K562 (cell line): ENCODE results near the gene AMBRA1. TPM values are rescaled to one million over a fixed set of nuclear protein-coding genes. Genes with fewer than 3 reads are reported as not detected.

Source experiments
- ATAC-seq: fragments of 200-7000 bp; cut with Tn5 transposase; 3 replicates; pipeline ENCODE4 v1.9.1; 2020; ENCODE audit warnings: moderate library complexity
- BruUV-seq: library from RNA; stranded (reverse); fragments of 400-500 nt; replicated peaks from 2 replicates; lab custom pipeline; 2021; lab: Mats Ljungman, UMichigan
- CTCF ChIA-PET: fragments of 300-600 bp; formaldehyde crosslinking; extraction: SDS; loops from one replicate; lab custom pipeline; 2021; ENCODE audit warnings: low intra/inter-chr PET ratio; lab: Yijun Ruan, JAX
- POLR2A ChIA-PET: fragments of 300-600, 350-650 bp; sonication (Branson Sonifier 250); formaldehyde crosslinking; extraction: SDS; loops from one replicate; lab custom pipeline; 2021; ENCODE audit warnings: antibody characterized with exemption, inconsistent platforms; lab: Yijun Ruan, JAX
- DNase-seq, 4 experiments: peaks; one replicate each; pipeline versions ENCODE4 v3.0.0 to v3.0.0-alpha.2; 2011 to 2018; ENCODE audit warnings: low spot score in 3 of 4, mixed read lengths in 3 of 4; ENCODE audit errors: extremely low read depth in 1 of 4
- FAIRE-seq: peaks from 2 replicates; lab custom pipeline; 2011; peaks lifted over from hg19 to GRCh38; lab: Jason Lieb, UNC
- H2AFZ ChIP-seq: 2 replicates; pipeline ENCODE4 v1.6.0; 2011; ENCODE audit warnings: low read depth, low read length, control low read depth, inconsistent platforms
- H3K27ac ChIP-seq: fragments of 200-600 bp; 3 replicates; pipeline ENCODE4 v1.8.0; 2011; ENCODE audit warnings: low read depth, mild to moderate bottlenecking, control low read depth, inconsistent platforms, low read length, moderate library complexity, mixed read lengths; ENCODE audit errors: extremely low read depth
- H3K27me3 ChIP-seq, 2 experiments: fragments of 300-600 bp in 1 of 2; 2 replicates in 1 of 2; 3 replicates in 1 of 2; pipeline versions ENCODE4 v1.6.0 to v1.8.0; 2011; ENCODE audit warnings: inconsistent platforms in 2 of 2, low read length in 2 of 2, mild to moderate bottlenecking in 1 of 2, mixed read lengths in 1 of 2, moderate library complexity in 1 of 2; ENCODE audit not compliant: control insufficient read depth in 2 of 2, insufficient read depth in 2 of 2
- H3K36me3 ChIP-seq: fragments of 300-600 bp; 3 replicates; pipeline ENCODE4 v1.8.0; 2011; ENCODE audit warnings: mild to moderate bottlenecking, low read length, inconsistent platforms; ENCODE audit not compliant: control insufficient read depth, insufficient read depth
- H3K4me1 ChIP-seq, 2 experiments: fragments of 200-600 bp in 1 of 2; replicated peaks in 1 of 2; 2 replicates in 1 of 2; 3 replicates in 1 of 2; pipeline versions ENCODE4 v1.5.1 to v1.8.0; 2011; ENCODE audit warnings: inconsistent platforms in 2 of 2, low read length in 2 of 2, mild to moderate bottlenecking in 1 of 2, mixed read lengths in 1 of 2, moderate library complexity in 1 of 2; ENCODE audit not compliant: control insufficient read depth in 2 of 2, insufficient read depth in 2 of 2
- H3K4me2 ChIP-seq: 2 replicates; pipeline ENCODE4 v1.6.1; 2011; ENCODE audit warnings: low read length, control low read depth, inconsistent platforms, mixed read lengths; ENCODE audit not compliant: insufficient read depth
- H3K4me3 ChIP-seq: fragments of 200-600 bp; sonication (generic), shearing (Covaris generic); 2 replicates; pipeline ENCODE4 v1.5.1; 2016; ENCODE audit warnings: control low read depth, inconsistent platforms
- H3K79me2 ChIP-seq: fragments of 200-600 bp; 3 replicates; pipeline ENCODE4 v1.8.0; 2011; ENCODE audit warnings: low read length, inconsistent platforms; ENCODE audit not compliant: control insufficient read depth, insufficient read depth
- H3K9ac ChIP-seq, 2 experiments: 2 replicates each; pipeline versions ENCODE4 v1.6.0 to v1.6.1; 2011; ENCODE audit warnings: low read depth in 2 of 2, low read length in 2 of 2, control low read depth in 1 of 2, inconsistent platforms in 1 of 2, mild to moderate bottlenecking in 1 of 2, mixed read lengths in 1 of 2; ENCODE audit not compliant: insufficient read depth in 1 of 2
- H3K9me1 ChIP-seq: one replicate; pipeline ENCODE4 v1.6.0; 2011; ENCODE audit warnings: inconsistent platforms, mild to moderate bottlenecking, low read length, moderate library complexity; ENCODE audit not compliant: control insufficient read depth, insufficient read depth
- H3K9me3 ChIP-seq: replicated peaks from 2 replicates; pipeline ENCODE4 v1.5.1; 2011; ENCODE audit warnings: low read depth, low read length, inconsistent platforms; ENCODE audit not compliant: control insufficient read depth, insufficient read depth
- H4K20me1 ChIP-seq: replicated peaks from 2 replicates; pipeline ENCODE4 v1.6.1; 2011; ENCODE audit warnings: low read length, inconsistent platforms, mixed read lengths; ENCODE audit not compliant: control insufficient read depth, insufficient read depth
- FOXK1 ChIP-seq: sonication (generic); formaldehyde crosslinking; IDR thresholded peaks from 2 replicates; pipeline ENCODE4 v1.8.0; 2022; ENCODE audit warnings: missing genetic modification reagents, mild to moderate bottlenecking, borderline replicate concordance
- IFI16 ChIP-seq: fragments of 250-450 bp; sonication (Bioruptor Pico); IDR thresholded peaks from 2 replicates; pipeline ENCODE4 v2.1.2; 2022; ENCODE audit warnings: mild to moderate bottlenecking, inconsistent platforms
- MTA2 ChIP-seq: fragments of 450-650 bp; IDR thresholded peaks from 2 replicates; pipeline ENCODE4 v1.6.1; 2016; ENCODE audit warnings: low read depth
- NFRKB ChIP-seq: fragments of 450-650 bp; IDR thresholded peaks from 2 replicates; pipeline ENCODE4 v1.6.1; 2016; ENCODE audit warnings: low read depth
- TEAD1 ChIP-seq, 2 experiments: fragments of 450-650 bp in 1 of 2; sonication (generic) in 1 of 2; formaldehyde crosslinking; IDR thresholded peaks; 2 replicates each; pipeline versions ENCODE4 v1.4.0 to v1.8.0; 2020 to 2022; ENCODE audit warnings: mild to moderate bottlenecking in 2 of 2, missing genetic modification reagents in 1 of 2
- ZBTB9 ChIP-seq: fragments of 450-650 bp; formaldehyde crosslinking; IDR thresholded peaks from 2 replicates; pipeline ENCODE4 v1.4.0; 2020; ENCODE audit warnings: mild to moderate bottlenecking, moderate library complexity
- ZNF174 ChIP-seq: fragments of 250-450 bp; sonication (Bioruptor Pico); IDR thresholded peaks from 2 replicates; pipeline ENCODE4 v1.4.0; 2020; ENCODE audit warnings: mild to moderate bottlenecking
- WGBS: fragments of 100-300 bp; shearing (Covaris generic); methylation state at CpG from one replicate; pipeline ENCODE4 v1.1.6; 2016; ENCODE audit warnings: low coverage, mixed read lengths; ENCODE audit not compliant: insufficient coverage; ENCODE audit errors: missing lambda C conversion rate; 5-methylcytosine and 5-hydroxymethylcytosine counted together
- in situ Hi-C: fragments of 300-500 bp; cut with MboI; formaldehyde crosslinking; loops from 4 replicates; pipeline ENCODE4 v1.15.0; 2018; ENCODE audit warnings: inconsistent platforms, mixed read lengths
- intact Hi-C: fragments of 100-400 bp; cut with micrococcal nuclease; formaldehyde crosslinking; loops from 2 replicates; pipeline ENCODE4 v1.14.2; 2022
- polyA plus RNA-seq, 8 experiments: library from polyadenylated mRNA; depleted of rRNA in 4 of 8; stranded (reverse) in 5 of 8; unstranded in 3 of 8; fragments of >200 nt; fragmentation: Nextera tagmentation in 2 of 8; fragmentation: Illumina TruSeq in 1 of 8; extraction: Ambion mirVana in 2 of 8; extraction: Trizol in 1 of 8; gene quantifications; 2 replicates each; pipeline versions ENCODE4 v1.2.1 to v1.2.3, GENCODE V29; 2011 to 2014; ENCODE audit warnings: inconsistent platforms in 1 of 8, missing spikeins in 1 of 8
- total RNA-seq, 7 experiments: library from RNA; depleted of rRNA in 6 of 7; stranded (reverse); fragments of >200 nt in 6 of 7; fragmentation: Illumina TruSeq in 2 of 7; extraction: Trizol in 2 of 7; gene quantifications; 2 replicates each; pipeline versions ENCODE4 v1.2.1 to v1.2.3, GENCODE V29; 2011 to 2021; ENCODE audit warnings: low replicate concordance in 1 of 7
- TF ChIP-seq, protein P1 (sequence below): fragments of 250-450 bp; sonication (Bioruptor Pico); IDR thresholded peaks from 2 replicates; pipeline ENCODE4 v1.5.0; 2021; ENCODE audit warnings: mild to moderate bottlenecking, borderline replicate concordance
- TF ChIP-seq, protein P2 (sequence below): sonication (generic); formaldehyde crosslinking; IDR thresholded peaks from 2 replicates; pipeline ENCODE4 v1.8.1; 2023; ENCODE audit warnings: mild to moderate bottlenecking, missing genetic modification reagents, moderate library complexity

The AMBRA1 gene
- total and polyA plus RNA-seq, 9 of the 15 experiments (the other 6 are each of a cell fraction or from before 2014, with no cell fraction given): 0.15 to 24.5 (median 13.0) TPM

DNA sequence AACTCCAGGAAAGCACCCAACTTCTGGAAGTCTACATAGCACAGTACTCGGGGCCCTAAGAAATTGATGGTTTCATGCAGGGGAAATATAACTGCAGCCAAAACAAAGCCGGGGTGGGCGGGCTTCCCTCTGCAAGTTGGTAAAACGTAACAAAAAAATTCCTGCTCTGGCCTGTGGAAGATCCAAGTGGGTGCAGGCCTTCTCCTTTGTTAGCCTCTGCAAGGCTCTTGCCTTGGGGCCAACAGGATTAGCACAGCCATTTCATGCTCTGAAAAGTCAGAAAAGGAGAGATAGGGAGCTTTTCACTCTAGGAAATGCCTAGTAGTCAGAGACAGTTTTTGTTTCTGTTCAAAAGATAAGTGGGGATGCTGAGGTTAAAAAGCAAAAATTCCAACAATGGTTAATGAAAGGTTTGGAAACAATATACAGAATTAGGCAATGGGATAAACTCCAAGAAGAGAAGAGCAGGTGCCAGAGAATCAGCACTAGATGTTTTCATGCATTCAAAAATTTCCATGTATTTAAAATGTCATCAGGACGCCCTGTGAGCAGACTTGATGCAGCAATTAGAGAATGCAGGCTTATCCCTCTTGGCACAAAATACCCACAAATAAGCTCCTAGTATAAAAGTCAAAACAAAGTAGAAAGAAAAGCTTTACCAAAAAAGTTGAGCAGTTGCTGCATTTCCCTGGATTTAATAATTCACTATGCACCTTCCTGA is 130.0 kb downstream of the AMBRA1 start:
- Histone ChIP-seq H3K9me1 (no peaks in the 10 kb centered on the region), H3K9ac (no peak overlapping the region), H3K4me3 (no peak overlapping the region), H2AFZ (no peak overlapping the region), H3K4me1 (no peaks in the 10 kb centered on the region), H4K20me1 (no peaks in the 10 kb centered on the region), H3K27me3 (no peaks in the 10 kb centered on the region), H3K79me2 (no peaks in the 10 kb centered on the region), H3K27ac (no peak overlapping the region), H3K36me3 (0 out of 3 replicates have a peak, but pooled peaks cover 5% of the 10 kb centered on the region), H3K9me3 (no peaks in the 10 kb centered on the region), H3K4me2 (no peak overlapping the region)
- ATAC-seq: no peak
- POLR2A ChIA-PET: interaction anchor here (0.6 to 1.3 kb wide), 4 partner anchors 13 to 1792 kb away, joined by 3 read pairs; no protein-coding TSS in a partner anchor
- in situ Hi-C loops: no loop called here
- intact Hi-C loops: no loop called here
- 88% methylated on average over 5 of the region's 5 CpGs for WGBS
- CTCF ChIA-PET: interaction anchor here (0.5 kb wide), 1 partner anchor 327 kb away, joined by 3 read pairs; no protein-coding TSS in a partner anchor
- no peak for TF ChIP-seq FOXK1 (CRISPR knock-in tag)
- TF ChIP-seq TEAD1 (CRISPR knock-in tag; IDR thresholded peaks at IDR 0.05): no peak
- no TSS peak for BruUV-seq
- no peak for DNase-seq
- no peak for FAIRE-seq

GRCh38 chr11:46461461-46461927 is 132.3 kb downstream of the AMBRA1 start:
- no peaks in the 10 kb centered on the region for H3K9me3 ChIP-seq
- H3K4me2 ChIP-seq: no peak overlapping the region
- no peak overlapping the region for H3K4me3 ChIP-seq
- ATAC-seq (no peak), FAIRE-seq (no peak), DNase-seq (no peak)
- POLR2A ChIA-PET: interaction anchor here (0.6 to 1.3 kb wide), 4 partner anchors 10 to 24 kb away, joined by 3 to 4 read pairs (median 3); no protein-coding TSS in a partner anchor
- no peak overlapping the region for H3K27ac ChIP-seq
- no peak overlapping the region for H3K9ac ChIP-seq
- intact Hi-C loops: no loop called here
- no peaks in the 10 kb centered on the region for H3K9me1 ChIP-seq
- TF ChIP-seq, protein P1, sequence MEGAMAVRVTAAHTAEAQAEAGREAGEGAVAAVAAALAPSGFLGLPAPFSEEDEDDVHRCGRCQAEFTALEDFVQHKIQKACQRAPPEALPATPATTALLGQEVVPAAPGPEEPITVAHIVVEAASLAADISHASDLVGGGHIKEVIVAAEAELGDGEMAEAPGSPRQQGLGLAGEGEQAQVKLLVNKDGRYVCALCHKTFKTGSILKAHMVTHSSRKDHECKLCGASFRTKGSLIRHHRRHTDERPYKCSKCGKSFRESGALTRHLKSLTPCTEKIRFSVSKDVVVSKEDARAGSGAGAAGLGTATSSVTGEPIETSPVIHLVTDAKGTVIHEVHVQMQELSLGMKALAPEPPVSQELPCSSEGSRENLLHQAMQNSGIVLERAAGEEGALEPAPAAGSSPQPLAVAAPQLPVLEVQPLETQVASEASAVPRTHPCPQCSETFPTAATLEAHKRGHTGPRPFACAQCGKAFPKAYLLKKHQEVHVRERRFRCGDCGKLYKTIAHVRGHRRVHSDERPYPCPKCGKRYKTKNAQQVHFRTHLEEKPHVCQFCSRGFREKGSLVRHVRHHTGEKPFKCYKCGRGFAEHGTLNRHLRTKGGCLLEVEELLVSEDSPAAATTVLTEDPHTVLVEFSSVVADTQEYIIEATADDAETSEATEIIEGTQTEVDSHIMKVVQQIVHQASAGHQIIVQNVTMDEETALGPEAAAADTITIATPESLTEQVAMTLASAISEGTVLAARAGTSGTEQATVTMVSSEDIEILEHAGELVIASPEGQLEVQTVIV: no peak
- TF ChIP-seq NFRKB (no peak), ZBTB9 (CRISPR knock-in tag) (no peak), MTA2 (no peak), IFI16 (no peak), ZNF174 (no peak)
- TF ChIP-seq, protein P2, sequence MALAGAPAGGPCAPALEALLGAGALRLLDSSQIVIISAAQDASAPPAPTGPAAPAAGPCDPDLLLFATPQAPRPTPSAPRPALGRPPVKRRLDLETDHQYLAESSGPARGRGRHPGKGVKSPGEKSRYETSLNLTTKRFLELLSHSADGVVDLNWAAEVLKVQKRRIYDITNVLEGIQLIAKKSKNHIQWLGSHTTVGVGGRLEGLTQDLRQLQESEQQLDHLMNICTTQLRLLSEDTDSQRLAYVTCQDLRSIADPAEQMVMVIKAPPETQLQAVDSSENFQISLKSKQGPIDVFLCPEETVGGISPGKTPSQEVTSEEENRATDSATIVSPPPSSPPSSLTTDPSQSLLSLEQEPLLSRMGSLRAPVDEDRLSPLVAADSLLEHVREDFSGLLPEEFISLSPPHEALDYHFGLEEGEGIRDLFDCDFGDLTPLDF (CRISPR knock-in tag): no peak
- TF ChIP-seq, all 486 proteins: peak for 0
- peaks cover 0 to 4% of the 10 kb centered on the region in 2 experiments; a peak in 3 of 5 replicates for H3K4me1 ChIP-seq
- H3K79me2 ChIP-seq: no peaks in the 10 kb centered on the region
- H4K20me1 ChIP-seq: no peaks in the 10 kb centered on the region; the same call in 1 of the 2 replicates
- BruUV-seq: no TSS peak
- in situ Hi-C loops: no loop called here
- CTCF ChIA-PET: no interaction called here
- H3K27me3 ChIP-seq: no peaks in the 10 kb centered on the region
- H3K36me3 ChIP-seq: no peaks in the 10 kb centered on the region
- WGBS: 44% methylated on average over 1 of the region's 1 CpG
- no peak overlapping the region for H2AFZ ChIP-seq
